ENCODE data around the gene MCRIP2.

The MCRIP2 gene

GRCh38 chr16:616733-617586 lies 24.7 kb upstream of the MCRIP2 start:
- DNase-seq (ENCODE audit: low read depth in 2 of 2): no peak

GRCh38 chr16:617855-618254 lies 23.8 kb upstream of the MCRIP2 start:
- no peak for DNase-seq (ENCODE audit: low read depth in 2 of 2)

GRCh38 chr16:619476-620100 lies 22.0 kb upstream of the MCRIP2 start:
- DNase-seq (ENCODE audit: low read depth in 2 of 2): no peak

GRCh38 chr16:620700-621525 lies 20.7 kb upstream of the MCRIP2 start:
- no peak for DNase-seq (ENCODE audit: low read depth in 2 of 2)

- DNase-seq (ENCODE audit: low read depth in 2 of 2): no peak
Observed at GRCh38 chr16:621526-622105, 20.0 kb upstream of the MCRIP2 start.

- no peak for DNase-seq (ENCODE audit: low read depth in 2 of 2)
Observed at GRCh38 chr16:622920-623280, 18.7 kb upstream of the MCRIP2 start.

- no peak for DNase-seq (ENCODE audit: low read depth in 2 of 2)
Observed at GRCh38 chr16:624526-625070, 17.0 kb upstream of the MCRIP2 start.

- DNase-seq (ENCODE audit: low read depth in 2 of 2): no peak
Observed at GRCh38 chr16:625117-625976, 16.3 kb upstream of the MCRIP2 start.

GRCh38 chr16:625977-626765 lies 15.5 kb upstream of the MCRIP2 start:
- DNase-seq (ENCODE audit: low read depth in 2 of 2): no peak

- DNase-seq (ENCODE audit: low read depth in 2 of 2): no peak
Observed at GRCh38 chr16:626787-627453, 14.7 kb upstream of the MCRIP2 start.

GRCh38 chr16:627454-628239 lies 14.0 kb upstream of the MCRIP2 start:
- DNase-seq (ENCODE audit: low read depth in 2 of 2): no peak

GRCh38 chr16:628321-629061 lies 13.1 kb upstream of the MCRIP2 start:
- DNase-seq (ENCODE audit: low read depth in 2 of 2): no peak

- no peak for DNase-seq (ENCODE audit: low read depth in 2 of 2)
Observed at GRCh38 chr16:629185-629832, 12.3 kb upstream of the MCRIP2 start.

GRCh38 chr16:629833-630248 lies 11.8 kb upstream of the MCRIP2 start:
- DNase-seq (ENCODE audit: low read depth in 2 of 2): no peak

- DNase-seq (ENCODE audit: low read depth in 2 of 2): no peak
Observed at GRCh38 chr16:630249-630814, 11.3 kb upstream of the MCRIP2 start.

GRCh38 chr16:630815-631405 lies 10.7 kb upstream of the MCRIP2 start, which contains the start of gene WFIKKN1:
TSS of gene WFIKKN1 (plus strand) at chr16:630985. CDS start at chr16:631254, 269 bp downstream.
- no peak for DNase-seq (ENCODE audit: low read depth in 2 of 2)
